Stomach (tissue), 4 donors: Measurements from ENCODE around the gene CLEC4F.

Experiments used
- CTCF ChIP-seq, 7 experiments: fragments of 450-650 bp in 4 of 7; fragments of 200-600 bp in 3 of 7; sonication (generic) in 3 of 7; IDR thresholded peaks; one replicate each; pipeline ENCODE4 v1.5.1; 2016 to 2019; ENCODE audit warnings: antibody characterized with exemption in 7 of 7, control low read depth in 2 of 7, mild to moderate bottlenecking in 1 of 7
- EP300 ChIP-seq: sonication (generic); formaldehyde crosslinking; IDR thresholded peaks from one replicate; pipeline ENCODE4 v1.6.1; 2017; ENCODE audit warnings: antibody characterized with exemption
- POLR2AphosphoS5 ChIP-seq, 3 donors: sonication (generic); formaldehyde crosslinking; IDR thresholded peaks; one replicate each; pipeline ENCODE4 v1.6.1; 2016; ENCODE audit warnings: antibody characterized with exemption in 3 of 3

- TF ChIP-seq EP300: no peak
- no peak for TF ChIP-seq CTCF (IDR thresholded peaks at IDR 0.05)
- TF ChIP-seq POLR2AphosphoS5 (IDR thresholded peaks at IDR 0.05): no peak
Observed at GRCh38 chr2:70822843-70823242, 2.4 kb upstream of the CLEC4F start.
